ENCODE measurements around the gene GRPEL2. TPM values are rescaled to one million over a fixed set of nuclear protein-coding genes. Genes with fewer than 3 reads are reported as not detected.

GRPEL2 gene, protein sequence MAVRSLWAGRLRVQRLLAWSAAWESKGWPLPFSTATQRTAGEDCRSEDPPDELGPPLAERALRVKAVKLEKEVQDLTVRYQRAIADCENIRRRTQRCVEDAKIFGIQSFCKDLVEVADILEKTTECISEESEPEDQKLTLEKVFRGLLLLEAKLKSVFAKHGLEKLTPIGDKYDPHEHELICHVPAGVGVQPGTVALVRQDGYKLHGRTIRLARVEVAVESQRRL
- 13.5 TPM for polyA plus RNA-seq (2013, experiment 1 of 2; ENCODE audit: insufficient read length)
- polyA plus RNA-seq (2013, experiment 2 of 2; ENCODE audit: insufficient read length) = 16.5 TPM

DNA sequence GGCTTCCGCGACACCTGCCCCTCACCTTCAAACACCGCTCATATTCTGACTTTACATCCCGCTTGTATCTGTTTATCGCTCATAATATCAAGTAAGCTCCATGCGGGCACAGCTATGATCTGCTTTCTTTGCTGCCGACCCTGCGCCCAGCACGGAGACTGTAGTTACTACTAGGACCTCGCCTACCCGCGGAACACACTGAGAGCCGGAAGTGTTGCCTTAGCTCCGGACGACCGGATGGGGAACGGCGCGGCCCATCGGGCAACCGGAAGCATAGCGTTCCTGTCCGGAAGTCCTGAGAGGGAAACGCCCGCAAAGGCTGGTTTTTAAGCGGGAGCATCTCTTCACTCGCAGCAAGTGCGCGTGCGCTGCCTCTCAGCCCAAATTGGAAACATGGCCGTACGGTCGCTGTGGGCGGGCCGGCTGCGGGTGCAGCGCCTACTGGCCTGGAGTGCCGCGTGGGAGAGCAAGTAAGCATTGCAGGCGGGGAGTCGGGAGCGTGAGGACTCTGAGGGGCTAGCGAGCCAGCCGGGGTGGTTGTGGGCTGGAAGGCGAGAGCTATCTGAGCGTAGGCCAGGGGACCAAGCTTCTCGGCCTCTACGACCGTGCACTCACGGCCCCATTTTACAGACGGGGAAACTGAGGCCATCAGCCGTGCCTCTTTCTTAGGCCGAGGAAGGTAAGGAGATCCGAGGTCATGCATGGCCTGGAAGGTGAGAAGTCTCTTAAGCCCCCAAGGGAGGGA, at the start of gene GRPEL2:
Gene GRPEL2 (plus strand): TSS at position 353 of the 745 bp plus-strand sequence. CDS start 41 bp downstream, at position 394.
- peak; percentile 98 for DNase-seq

GRCh38 chr5:149297340-149298025, 47.8 kb upstream of the GRPEL2 start:
- DNase-seq = no peak

DNA sequence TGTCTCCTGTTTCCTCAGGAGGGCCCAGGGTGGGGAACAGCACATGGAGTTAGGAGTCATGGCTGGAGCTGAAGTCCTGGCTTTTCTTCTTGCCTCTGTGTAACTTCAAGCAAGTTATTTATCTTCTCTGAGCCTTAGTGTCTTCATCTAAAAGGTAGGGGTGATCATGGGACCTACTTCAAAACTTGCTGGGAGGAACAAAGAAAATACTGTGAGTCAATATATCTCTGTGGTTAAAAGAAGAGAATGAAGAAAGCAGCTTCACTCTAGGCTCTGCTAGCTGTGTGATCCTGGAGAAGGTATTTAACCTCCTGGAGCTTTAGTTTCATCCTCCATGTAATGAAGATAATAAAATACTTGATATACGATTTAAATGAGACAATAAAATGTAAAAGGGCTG, 47.1 kb upstream of the GRPEL2 start:
- DNase-seq = no peak

- no peak for DNase-seq
Observed at GRCh38 chr5:149298842-149299404, 46.4 kb upstream of the GRPEL2 start.

DNA sequence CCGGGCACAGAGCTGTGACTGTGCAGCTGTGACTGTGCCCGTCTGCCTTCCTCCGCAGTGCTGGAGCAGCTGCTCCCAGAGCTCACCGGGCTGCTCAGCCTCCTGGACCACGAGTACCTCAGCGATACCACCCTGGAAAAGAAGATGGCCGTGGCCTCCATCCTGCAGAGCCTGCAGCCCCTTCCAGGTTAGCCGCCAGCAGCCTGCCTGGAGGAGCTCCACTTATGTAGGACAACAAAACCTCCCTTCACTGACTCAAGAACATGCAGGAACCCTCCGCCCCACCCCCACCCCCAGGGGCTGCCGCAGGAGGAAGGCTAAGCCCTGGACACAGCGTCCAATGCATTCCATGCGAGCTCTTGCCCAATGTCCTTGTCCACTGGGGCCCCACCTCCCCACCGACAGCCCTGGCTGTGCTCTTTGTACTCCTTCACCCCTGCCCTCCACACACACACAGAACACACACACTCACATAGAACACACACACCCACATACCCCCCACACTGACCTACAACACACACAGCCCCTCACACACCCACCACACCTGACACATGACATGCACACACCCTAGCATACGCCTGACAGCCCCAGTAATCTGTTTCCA, 45.7 kb upstream of the GRPEL2 start:
- DNase-seq = no peak

GRCh38 chr5:149300441-149300840, 44.9 kb upstream of the GRPEL2 start:
- DNase-seq = no peak

DNA sequence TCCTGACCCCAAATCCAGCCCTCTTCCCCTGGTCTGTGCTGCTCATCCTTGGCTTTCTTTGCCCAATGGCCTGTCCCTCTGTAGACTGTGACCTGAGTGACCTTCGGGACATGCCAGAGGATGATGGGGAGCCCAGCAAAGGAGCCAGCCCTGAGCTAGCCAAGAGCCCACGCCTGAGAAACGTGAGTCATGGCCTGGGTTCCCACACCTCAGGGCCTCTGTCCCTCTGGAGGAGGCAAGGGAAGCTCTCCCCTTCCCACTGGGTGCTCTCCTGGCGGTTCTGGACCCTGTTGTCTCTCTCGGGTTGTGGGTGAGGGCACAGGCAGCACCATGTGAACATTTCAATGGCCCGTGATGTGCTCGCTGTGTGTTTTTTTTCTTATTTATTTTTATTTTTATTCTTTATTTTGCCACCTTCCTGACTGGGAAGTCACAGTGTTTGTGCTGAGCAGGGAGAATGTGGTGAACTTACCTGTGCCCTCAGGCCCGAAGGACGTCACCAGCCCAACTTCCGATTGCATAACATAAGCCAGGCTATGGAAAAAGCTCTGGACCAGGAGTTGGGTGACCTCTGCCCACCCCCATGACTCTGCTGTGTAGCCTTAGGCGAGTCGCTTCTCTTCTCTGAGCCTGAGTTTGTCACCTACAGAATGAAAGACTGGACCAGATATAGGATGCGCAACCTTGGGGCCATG, 44.1 kb upstream of the GRPEL2 start:
- DNase-seq = no peak

GRCh38 chr5:149301744-149302380, 43.4 kb upstream of the GRPEL2 start:
- peak; percentile 53 for DNase-seq

- DNase-seq = no peak
Observed at GRCh38 chr5:149302641-149303040, 42.7 kb upstream of the GRPEL2 start.

- DNase-seq = no peak
Observed at GRCh38 chr5:149303210-149303609, 42.1 kb upstream of the GRPEL2 start.

GRCh38 chr5:149304195-149305078, 40.9 kb upstream of the GRPEL2 start:
- no peak for DNase-seq

- no peak for DNase-seq
Observed at GRCh38 chr5:149309354-149309753, 35.9 kb upstream of the GRPEL2 start.

DNA sequence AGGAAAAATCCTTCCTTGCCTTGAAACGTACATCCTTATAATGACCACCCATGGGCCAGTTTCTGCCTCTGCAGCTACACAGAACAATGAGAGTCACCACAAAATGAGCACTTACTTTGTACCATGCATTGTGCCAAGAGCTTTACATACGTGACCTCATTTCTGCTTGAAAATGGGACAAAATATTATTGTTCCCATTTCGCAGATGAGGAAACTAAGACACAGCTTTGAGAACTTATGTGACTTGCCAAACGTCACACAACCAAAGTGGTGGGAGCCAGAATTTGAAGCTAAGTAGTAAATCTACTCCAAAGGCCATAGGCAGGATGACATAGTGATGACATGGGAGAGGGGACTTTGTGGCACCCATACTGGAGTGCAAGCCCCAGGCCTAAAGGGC, 34.8 kb upstream of the GRPEL2 start:
- DNase-seq = no peak

DNA sequence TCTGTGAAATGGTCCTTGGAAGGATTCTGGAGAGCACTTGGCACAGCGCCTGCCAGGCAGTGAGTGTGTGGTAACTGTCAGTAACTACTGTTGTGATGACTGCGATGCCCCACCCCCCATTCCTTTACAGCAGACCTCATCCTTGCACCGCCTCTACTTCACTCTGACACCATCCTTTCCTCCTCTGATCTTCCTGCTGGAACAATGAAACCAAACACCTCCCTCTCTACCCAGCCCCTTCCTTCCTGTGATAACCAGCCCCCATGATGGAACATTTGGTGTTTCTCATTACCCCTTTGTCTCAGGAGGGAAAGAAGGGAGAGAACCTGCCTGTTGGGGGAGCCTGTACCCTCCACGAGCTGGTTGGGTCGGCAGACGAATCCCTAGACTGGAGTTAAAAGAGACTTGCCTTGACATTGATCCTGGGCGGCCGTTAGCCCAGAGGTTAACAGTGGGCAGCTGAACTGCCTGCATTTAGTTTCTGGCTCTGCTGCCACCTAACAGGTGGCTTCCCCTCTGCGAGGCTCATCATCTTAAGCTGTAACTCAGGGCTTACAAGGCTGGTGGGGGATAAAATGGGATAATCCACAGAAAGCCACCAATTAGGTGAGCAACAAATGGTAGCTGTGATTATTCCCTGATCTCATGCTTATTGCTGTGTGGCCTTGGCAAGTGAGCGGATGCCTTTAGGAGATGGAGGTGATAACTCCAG, 34.2 kb upstream of the GRPEL2 start:
- peak; percentile 71 for DNase-seq

- no peak for DNase-seq
Observed at GRCh38 chr5:149313151-149313841, 32.0 kb upstream of the GRPEL2 start.

- DNase-seq = no peak
Observed at GRCh38 chr5:149314571-149315111, 30.7 kb upstream of the GRPEL2 start.

DNA sequence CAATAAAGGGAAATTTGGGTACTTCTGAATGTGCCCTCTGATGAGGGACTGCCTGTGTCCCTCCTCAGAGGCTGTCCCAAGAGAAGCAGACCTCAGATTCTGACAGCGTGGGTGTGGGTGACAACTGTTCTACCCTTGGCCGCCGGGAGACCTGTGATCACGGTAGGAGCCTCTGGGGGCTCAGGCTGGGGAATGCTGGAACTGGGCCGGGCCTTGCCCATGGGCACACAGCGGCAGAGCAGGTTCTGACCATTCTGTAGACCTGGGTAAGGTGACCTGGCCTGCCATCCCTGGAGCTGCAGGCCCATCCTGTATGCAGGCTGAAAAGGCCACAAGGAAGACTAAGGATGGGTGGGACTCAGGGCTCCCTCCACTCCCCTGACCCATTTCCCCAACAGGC, 29.5 kb upstream of the GRPEL2 start:
- no peak for DNase-seq

DNA sequence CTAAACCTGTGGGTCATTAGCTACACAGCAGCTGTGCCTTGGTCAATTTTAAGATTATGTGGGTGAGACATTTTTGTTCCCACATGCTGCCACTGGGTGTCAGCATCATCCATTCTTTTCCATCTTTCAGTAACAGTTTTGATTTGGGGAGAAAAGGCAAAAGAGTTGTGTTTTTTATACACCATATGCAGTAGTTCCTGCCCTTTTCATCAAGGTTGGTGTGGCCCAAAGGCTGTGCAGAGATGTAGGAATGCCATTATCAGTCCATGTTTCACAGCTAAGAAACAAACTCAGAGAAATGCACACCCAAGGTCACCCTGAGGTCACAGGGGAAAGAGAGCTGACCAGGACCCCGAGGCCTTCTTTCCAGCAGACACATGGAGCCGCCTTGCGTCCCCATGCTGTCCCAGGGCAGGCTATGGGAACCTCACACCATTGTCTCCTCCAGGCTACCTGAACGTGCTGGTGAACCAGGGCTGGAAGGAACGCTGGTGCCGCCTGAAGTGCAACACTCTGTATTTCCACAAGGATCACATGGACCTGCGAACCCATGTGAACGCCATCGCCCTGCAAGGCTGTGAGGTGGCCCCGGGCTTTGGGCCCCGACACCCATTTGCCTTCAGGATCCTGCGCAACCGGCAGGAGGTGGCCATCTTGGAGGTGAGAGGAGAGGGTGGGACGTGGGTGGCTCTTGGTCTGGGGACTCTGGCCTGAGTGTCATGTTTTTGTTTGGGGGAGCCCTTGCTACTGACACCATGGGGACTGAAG, 27.8 kb upstream of the GRPEL2 start:
- peak; percentile 65 for DNase-seq
